HG02885 (cell line): ENCODE data around the gene VAV2.
A peak's percentile ranks its signal among the peaks of the same experiment; 100 is the strongest.

Experiments
- ATAC-seq: cut with Tn5 transposase; IDR thresholded peaks from one replicate; pipeline ENCODE4 v1.9.1; 2021; ENCODE audit warnings: mild to moderate bottlenecking; ENCODE audit not compliant: unreplicated experiment, poor library complexity

The VAV2 gene

GRCh38 chr9:133739408-133740280 lies 252.5 kb downstream of the VAV2 start:
- ATAC-seq, result no peak

GRCh38 chr9:133738640-133739225 lies 253.4 kb downstream of the VAV2 start:
- no peak for ATAC-seq

- ATAC-seq, result peak; percentile 42
Observed at GRCh38 chr9:133737774-133738639, 254.1 kb downstream of the VAV2 start, which contains the start of gene SARDH. SARDH (minus strand) TSS chr9:133738352; CDS start chr9:133734173, 4,179 bp downstream.

- no peak for ATAC-seq
Observed at GRCh38 chr9:133737071-133737773, 254.9 kb downstream of the VAV2 start.

GRCh38 chr9:133735931-133736330 lies 256.2 kb downstream of the VAV2 start:
- ATAC-seq, result no peak

- no peak for ATAC-seq
Observed at GRCh38 chr9:133735415-133735775, 256.7 kb downstream of the VAV2 start.

GRCh38 chr9:133734590-133735414 lies 257.3 kb downstream of the VAV2 start:
- no peak for ATAC-seq

- no peak for ATAC-seq
Observed at GRCh38 chr9:133733796-133734533, 258.2 kb downstream of the VAV2 start.

GRCh38 chr9:133733421-133733795 lies 258.7 kb downstream of the VAV2 start:
- ATAC-seq, result no peak

GRCh38 chr9:133732639-133733408 lies 259.3 kb downstream of the VAV2 start:
- no peak for ATAC-seq

GRCh38 chr9:133731876-133732638 lies 260.1 kb downstream of the VAV2 start:
- no peak for ATAC-seq

GRCh38 chr9:133730994-133731715 lies 261.0 kb downstream of the VAV2 start:
- ATAC-seq, result no peak

GRCh38 chr9:133729617-133730281 lies 262.4 kb downstream of the VAV2 start:
- no peak for ATAC-seq

GRCh38 chr9:133728856-133729616 lies 263.1 kb downstream of the VAV2 start:
- no peak for ATAC-seq

- ATAC-seq, result no peak
Observed at GRCh38 chr9:133727876-133728441, 264.2 kb downstream of the VAV2 start.
